ENCODE data around the gene CXXC4.

CXXC4 gene

DNA sequence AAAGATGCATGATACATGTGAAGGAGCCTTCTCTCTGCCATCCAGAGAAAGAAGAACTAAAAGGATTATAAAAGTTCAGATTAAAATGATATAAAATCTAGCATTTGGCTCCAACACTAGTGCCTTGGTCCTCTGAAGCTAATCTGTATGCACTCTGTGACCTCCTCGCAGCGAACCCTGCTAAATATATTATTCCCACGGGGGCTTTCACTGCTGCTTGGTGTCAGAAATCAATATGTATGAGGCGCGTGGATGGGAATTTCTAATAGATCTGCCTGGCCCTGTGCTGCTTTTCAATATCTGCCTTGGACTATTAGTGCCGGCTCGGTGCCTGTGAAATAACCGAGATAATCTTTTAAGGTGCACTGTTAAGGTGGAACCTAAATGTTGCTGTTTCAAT, 69.7 kb downstream of the CXXC4 start:
- Histone ChIP-seq H3K27ac (no peak overlapping the region), H3K4me3 (peak overlapping the region; percentile 59)
- TF ChIP-seq, protein P1, sequence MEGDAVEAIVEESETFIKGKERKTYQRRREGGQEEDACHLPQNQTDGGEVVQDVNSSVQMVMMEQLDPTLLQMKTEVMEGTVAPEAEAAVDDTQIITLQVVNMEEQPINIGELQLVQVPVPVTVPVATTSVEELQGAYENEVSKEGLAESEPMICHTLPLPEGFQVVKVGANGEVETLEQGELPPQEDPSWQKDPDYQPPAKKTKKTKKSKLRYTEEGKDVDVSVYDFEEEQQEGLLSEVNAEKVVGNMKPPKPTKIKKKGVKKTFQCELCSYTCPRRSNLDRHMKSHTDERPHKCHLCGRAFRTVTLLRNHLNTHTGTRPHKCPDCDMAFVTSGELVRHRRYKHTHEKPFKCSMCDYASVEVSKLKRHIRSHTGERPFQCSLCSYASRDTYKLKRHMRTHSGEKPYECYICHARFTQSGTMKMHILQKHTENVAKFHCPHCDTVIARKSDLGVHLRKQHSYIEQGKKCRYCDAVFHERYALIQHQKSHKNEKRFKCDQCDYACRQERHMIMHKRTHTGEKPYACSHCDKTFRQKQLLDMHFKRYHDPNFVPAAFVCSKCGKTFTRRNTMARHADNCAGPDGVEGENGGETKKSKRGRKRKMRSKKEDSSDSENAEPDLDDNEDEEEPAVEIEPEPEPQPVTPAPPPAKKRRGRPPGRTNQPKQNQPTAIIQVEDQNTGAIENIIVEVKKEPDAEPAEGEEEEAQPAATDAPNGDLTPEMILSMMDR (IDR thresholded peaks at IDR 0.05): no peak
- DNase-seq (ENCODE audit: low spot score): no peak

DNA sequence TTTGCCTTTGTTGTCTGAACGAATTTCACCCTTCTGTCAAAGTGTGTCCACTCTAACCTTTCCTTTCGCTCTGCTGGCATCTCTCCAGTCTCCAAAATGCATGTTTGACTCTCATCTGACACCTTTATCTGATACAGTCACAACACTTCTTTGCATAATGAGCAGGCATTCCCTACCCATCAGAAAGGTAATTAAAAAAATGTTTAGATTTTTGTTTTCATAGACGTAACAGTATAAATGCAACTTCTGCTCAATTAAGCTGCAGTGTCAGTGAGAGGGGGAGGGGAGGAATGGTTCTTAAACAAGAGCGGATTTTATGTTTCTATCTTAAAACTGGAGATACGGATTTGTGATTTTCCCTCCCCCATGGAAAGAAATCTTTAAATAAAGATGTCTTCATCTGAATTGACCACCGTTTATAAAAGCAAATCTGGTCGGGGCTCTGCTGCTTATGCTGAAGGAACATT, 70.2 kb downstream of the CXXC4 start:
- Histone ChIP-seq H3K4me3 (peak overlapping the region; percentile 59), H3K27ac (no peak overlapping the region)
- DNase-seq (ENCODE audit: low spot score): no peak
- TF ChIP-seq, protein P1 (IDR thresholded peaks at IDR 0.05): no peak

DNA sequence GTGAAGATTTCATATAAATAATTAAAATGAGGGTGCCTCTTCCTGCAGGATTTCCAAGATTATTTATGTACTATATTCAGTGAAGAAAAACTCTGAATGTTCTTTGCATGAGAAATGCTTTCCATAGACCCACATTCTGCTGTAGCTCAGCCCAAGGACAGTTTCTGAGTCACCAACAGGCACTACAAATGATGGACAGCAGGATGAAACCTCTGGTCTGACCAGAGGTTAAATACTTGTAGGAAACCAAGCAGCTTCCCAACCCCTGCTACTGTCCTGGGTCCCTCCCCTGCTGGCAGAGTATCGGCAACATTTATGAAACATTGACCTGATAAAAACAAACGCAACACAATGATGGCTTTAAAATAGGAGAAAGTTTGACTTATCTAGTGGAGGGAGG, 73.1 kb downstream of the CXXC4 start:
- Histone ChIP-seq H3K4me3 (no peak overlapping the region), H3K27ac (no peak overlapping the region)
- TF ChIP-seq, protein P1 (IDR thresholded peaks at IDR 0.05): no peak
- DNase-seq (ENCODE audit: low spot score): no peak

DNA sequence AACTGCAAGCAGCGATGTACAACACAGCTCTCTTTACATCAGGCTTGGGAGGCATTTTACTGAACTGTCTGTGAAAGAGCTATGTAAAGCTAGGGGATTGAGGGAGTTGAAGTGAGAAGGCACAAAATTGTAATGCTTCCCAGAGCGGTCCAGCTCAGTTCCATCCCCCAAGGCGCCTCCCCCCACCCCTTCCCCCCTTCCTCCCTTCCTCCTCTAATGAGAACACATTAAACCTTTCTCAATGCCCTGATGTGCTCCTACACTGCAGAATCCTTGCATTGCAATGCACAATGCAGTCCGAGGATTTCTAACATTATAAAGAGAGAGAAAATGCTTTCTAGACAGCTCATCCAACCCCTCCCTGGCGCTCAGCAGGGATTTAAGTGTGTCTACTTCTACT, 73.9 kb downstream of the CXXC4 start:
- H3K4me3 ChIP-seq: no peak overlapping the region
- no peak for DNase-seq (ENCODE audit: low spot score)
- H3K27ac ChIP-seq: no peak overlapping the region
- TF ChIP-seq, protein P1 (IDR thresholded peaks at IDR 0.05): no peak
